GM23338 (cell line): ENCODE data around the gene INO80. TPM values are rescaled to one million over a fixed set of nuclear protein-coding genes. Genes with fewer than 3 reads are reported as not detected.

Experiments used
- ATAC-seq: fragments of 200-7000 bp; cut with Tn5 transposase; 3 replicates; pipeline ENCODE4 v1.9.1; 2020
- DNase-seq: peaks from one replicate; pipeline ENCODE4 v3.0.0-alpha.2; 2015; ENCODE audit warnings: low spot score
- H2AFZ ChIP-seq: fragments of 200-600 bp; sonication (generic); 2 replicates; pipeline ENCODE4 v1.8.0; 2016; ENCODE audit warnings: antibody characterized with exemption, mild to moderate bottlenecking, moderate library complexity
- H3F3A ChIP-seq: fragments of 200-600 bp; sonication (generic); replicated peaks from 2 replicates; pipeline ENCODE4 v1.8.0; 2017; ENCODE audit warnings: antibody characterized with exemption, mixed run types, low read depth
- H3K27ac ChIP-seq: fragments of 200-600 bp; sonication (generic); 2 replicates; pipeline ENCODE4 v1.6.1; 2016; ENCODE audit warnings: low read depth
- H3K27me3 ChIP-seq: fragments of 200-600 bp; sonication (generic); 2 replicates; pipeline ENCODE4 v1.8.0; 2016; ENCODE audit warnings: mild to moderate bottlenecking, mixed run types, moderate library complexity; ENCODE audit not compliant: insufficient read depth
- H3K36me3 ChIP-seq: fragments of 200-600 bp; sonication (generic); 2 replicates; pipeline ENCODE4 v1.8.0; 2016; ENCODE audit warnings: mild to moderate bottlenecking; ENCODE audit not compliant: insufficient read depth
- H3K4me1 ChIP-seq: fragments of 200-600 bp; sonication (generic); 2 replicates; pipeline ENCODE4 v1.8.0; 2016; ENCODE audit warnings: mild to moderate bottlenecking, moderate library complexity; ENCODE audit not compliant: insufficient read depth
- H3K4me2 ChIP-seq: fragments of 200-600 bp; sonication (generic); 2 replicates; pipeline ENCODE4 v1.7.1; 2017; ENCODE audit warnings: mixed run types
- H3K4me3 ChIP-seq: fragments of 200-600 bp; sonication (generic); 2 replicates; pipeline ENCODE4 v1.6.1; 2016; ENCODE audit warnings: mixed run types
- H3K79me2 ChIP-seq: fragments of 200-600 bp; sonication (generic); replicated peaks from 2 replicates; pipeline ENCODE4 v1.8.0; 2017; ENCODE audit warnings: mild to moderate bottlenecking; ENCODE audit not compliant: insufficient read depth
- H3K9me2 ChIP-seq: fragments of 200-600 bp; sonication (generic); 2 replicates; pipeline ENCODE4 v1.8.0; 2017; ENCODE audit not compliant: insufficient read depth
- H4K20me1 ChIP-seq: fragments of 200-600 bp; sonication (generic); replicated peaks from 2 replicates; pipeline ENCODE4 v1.8.0; 2017; ENCODE audit warnings: mild to moderate bottlenecking; ENCODE audit not compliant: insufficient read depth
- H3K27ac Mint-ChIP-seq: 2 replicates; pipeline ENCODE4 v1.8.0; 2020; ENCODE audit warnings: inconsistent platforms, mild to moderate bottlenecking, moderate library complexity, mixed read lengths
- H3K27me3 Mint-ChIP-seq: 3 replicates; pipeline ENCODE4 v1.8.0; 2022; ENCODE audit warnings: low read depth, mild to moderate bottlenecking, moderate library complexity, mixed read lengths, inconsistent platforms; ENCODE audit not compliant: insufficient read depth, poor library complexity
- H3K36me3 Mint-ChIP-seq: 3 replicates; pipeline ENCODE4 v1.8.0; 2021; ENCODE audit warnings: low read depth, mild to moderate bottlenecking, inconsistent platforms, moderate library complexity, mixed read lengths
- H3K4me1 Mint-ChIP-seq: 3 replicates; pipeline ENCODE4 v1.8.0; 2020; ENCODE audit warnings: mild to moderate bottlenecking, inconsistent platforms, mixed read lengths
- H3K4me3 Mint-ChIP-seq: 3 replicates; pipeline ENCODE4 v1.8.0; 2021; ENCODE audit warnings: moderate library complexity, mild to moderate bottlenecking, inconsistent platforms, mixed read lengths
- H3K9me3 Mint-ChIP-seq: 3 replicates; pipeline ENCODE4 v1.8.0; 2020; ENCODE audit warnings: moderate library complexity, mild to moderate bottlenecking, inconsistent platforms, mixed read lengths
- CREB1 ChIP-seq: fragments of 250-450 bp; sonication (Bioruptor Pico); IDR thresholded peaks from 2 replicates; pipeline ENCODE4 v1.5.0; 2020; ENCODE audit warnings: low read depth, mild to moderate bottlenecking, moderate library complexity
- ETS1 ChIP-seq: IDR thresholded peaks from 2 replicates; pipeline ENCODE4 v1.6.1; 2016; ENCODE audit warnings: antibody characterized with exemption
- EZH2 ChIP-seq: fragments of 200-600 bp; sonication (generic); IDR thresholded peaks from one replicate; pipeline ENCODE4 v1.8.0; 2017; ENCODE audit warnings: antibody characterized with exemption, mild to moderate bottlenecking, low read depth; ENCODE audit not compliant: unreplicated experiment
- EZH2phosphoT487 ChIP-seq: fragments of 200-600 bp; sonication (generic); IDR thresholded peaks from one replicate; pipeline ENCODE4 v1.8.1; 2018; ENCODE audit warnings: antibody characterized with exemption; ENCODE audit not compliant: unreplicated experiment
- JUNB ChIP-seq: IDR thresholded peaks from one replicate; pipeline ENCODE4 v1.6.1; 2016; ENCODE audit warnings: antibody characterized with exemption; ENCODE audit not compliant: unreplicated experiment
- NANOG ChIP-seq: IDR thresholded peaks from 2 replicates; pipeline ENCODE4 v1.6.1; 2016; ENCODE audit warnings: antibody characterized with exemption, borderline replicate concordance
- POLR2AphosphoS5 ChIP-seq: IDR thresholded peaks from 2 replicates; pipeline ENCODE4 v1.6.1; 2016; ENCODE audit warnings: antibody characterized with exemption, low read depth
- REST ChIP-seq: IDR thresholded peaks from one replicate; pipeline ENCODE4 v1.6.1; 2018; ENCODE audit warnings: antibody characterized with exemption; ENCODE audit not compliant: unreplicated experiment
- STAT1 ChIP-seq: IDR thresholded peaks from one replicate; pipeline ENCODE4 v1.6.1; 2016; ENCODE audit warnings: antibody characterized with exemption; ENCODE audit not compliant: unreplicated experiment
- ZNF331 ChIP-seq: fragments of 250-450 bp; sonication (Bioruptor Pico); IDR thresholded peaks from 2 replicates; pipeline ENCODE4 v1.5.0; 2020; ENCODE audit warnings: low read depth, mild to moderate bottlenecking, moderate library complexity
- ZNF462 ChIP-seq: fragments of 250-450 bp; sonication (Bioruptor Pico); IDR thresholded peaks from 2 replicates; pipeline ENCODE4 v1.5.0; 2020; ENCODE audit warnings: mild to moderate bottlenecking, moderate library complexity
- polyA plus RNA-seq: library from polyadenylated mRNA; unstranded; fragments of >200 nt; fragmentation: Nextera tagmentation; extraction: Ambion mirVana; gene quantifications from 2 replicates; pipeline ENCODE4 v1.2.1, GENCODE V29; 2016
- total RNA-seq: library from RNA; depleted of rRNA; stranded (reverse); fragments of >200 nt; shearing (Covaris generic); gene quantifications from 2 replicates; pipeline ENCODE4 v1.2.3, GENCODE V29; 2014

INO80 gene
- total and polyA plus RNA-seq, 2 experiments from 2014 or later = 6.5 to 24.9 TPM

- H3K4me3 Mint-ChIP-seq = no peak overlapping the region
- DNase-seq = no peak
- H3K27me3 ChIP-seq = no peaks in the 10 kb centered on the region
- H3F3A ChIP-seq = 0 out of 2 replicates have a peak, but pooled peaks cover 7% of the 10 kb centered on the region
- H3K27me3 Mint-ChIP-seq = no peaks in the 10 kb centered on the region
- no peaks in the 10 kb centered on the region for H3K4me1 Mint-ChIP-seq
- peaks cover 8% of the 10 kb centered on the region; the same call in 1 of the 2 replicates for H4K20me1 ChIP-seq
- no peaks in the 10 kb centered on the region; the same call in 2 of the 3 replicates for H3K9me3 Mint-ChIP-seq
- H2AFZ ChIP-seq = no peak overlapping the region
- ATAC-seq = no peak
- H3K4me3 ChIP-seq = no peak overlapping the region
- H3K36me3 Mint-ChIP-seq = peaks cover 80% of the 10 kb centered on the region
- H3K9me2 ChIP-seq = no peaks in the 10 kb centered on the region
- peaks cover 59% of the 10 kb centered on the region for H3K36me3 ChIP-seq
- no peak overlapping the region for H3K27ac ChIP-seq
- no peaks in the 10 kb centered on the region for H3K4me1 ChIP-seq
- H3K27ac Mint-ChIP-seq = no peak overlapping the region
- H3K79me2 ChIP-seq = no peaks in the 10 kb centered on the region
- TF ChIP-seq EZH2 = no peak
- no peak for TF ChIP-seq EZH2phosphoT487
- TF ChIP-seq STAT1 = no peak
- no peak for TF ChIP-seq ZNF462
- TF ChIP-seq CREB1 = no peak
- TF ChIP-seq ZNF331 (CRISPR knock-in tag) = no peak
- no peak for TF ChIP-seq REST
- no peak for TF ChIP-seq NANOG
- TF ChIP-seq JUNB = no peak
- no peak for TF ChIP-seq ETS1
- TF ChIP-seq POLR2AphosphoS5 = no peak
- H3K4me2 ChIP-seq = no peak overlapping the region
Measured at GRCh38 chr15:40981186-40981585, 134.9 kb downstream of the INO80 start.
